T-helper 1 cell treated with Interleukin-12 subunit alpha and Interleukin-12 subunit beta and Interleukin-4 antibody, amounts not matched to agents 30 ng/mL and 1 ng/mL, for 36 hours (primary cell): ENCODE data around the gene CHMP6. TPM values are rescaled to one million over a fixed set of nuclear protein-coding genes. Genes with fewer than 3 reads are reported as not detected.

ENCODE experiments used
- intact Hi-C: fragments of 100-400 bp; cut with micrococcal nuclease; formaldehyde crosslinking; loops from one replicate; pipeline ENCODE4 v1.15.1; 2024
- total RNA-seq: library from RNA; stranded (reverse); gene quantifications from 2 replicates; pipeline ENCODE4 v1.2.3, GENCODE V29; 2022

CHMP6 gene
- total RNA-seq, 1 donor from 2014 or later = 43.0 TPM

DNA sequence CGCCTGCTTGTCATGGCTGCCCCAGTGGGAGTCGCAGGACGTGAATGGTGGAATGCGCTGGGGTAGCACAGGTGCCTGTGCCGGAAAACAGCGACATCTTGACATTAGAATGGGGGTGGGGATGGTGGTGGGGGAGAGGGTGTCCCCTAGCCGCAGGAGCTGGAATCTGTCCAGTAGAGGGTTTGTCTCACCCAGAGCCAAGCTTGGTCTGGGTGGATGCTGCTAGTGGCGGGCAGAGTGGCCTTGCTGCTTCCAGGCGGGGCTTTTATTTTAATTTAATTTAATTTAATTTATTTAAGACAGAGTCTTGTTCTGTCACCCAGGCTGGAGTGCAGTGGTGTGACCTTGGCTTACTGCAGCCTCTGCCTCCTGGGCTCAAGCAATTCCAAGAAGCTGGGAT lies 51.0 kb downstream of the CHMP6 start:
- intact Hi-C loops = no loop called here

DNA sequence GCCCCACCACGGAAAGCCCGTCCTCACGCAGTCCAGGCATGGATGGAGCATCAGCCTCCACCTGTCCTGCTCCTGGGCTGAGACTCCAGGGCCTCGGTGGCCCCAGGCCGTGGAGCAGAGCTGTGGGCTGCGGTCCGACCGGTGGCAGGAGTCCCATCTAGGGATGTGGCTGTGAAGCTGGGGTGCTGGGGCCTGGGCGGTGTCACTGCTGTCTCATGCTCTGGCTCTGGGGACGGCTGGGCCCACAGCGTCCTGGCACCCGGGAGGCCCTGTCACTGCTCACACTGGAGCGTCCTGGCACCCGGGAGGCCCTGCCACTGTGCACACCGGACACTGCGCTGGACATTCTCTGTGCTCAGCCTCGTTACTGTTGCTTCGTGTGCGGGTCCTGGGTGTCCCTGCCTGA lies 51.7 kb downstream of the CHMP6 start:
- intact Hi-C loops = no loop called here

DNA sequence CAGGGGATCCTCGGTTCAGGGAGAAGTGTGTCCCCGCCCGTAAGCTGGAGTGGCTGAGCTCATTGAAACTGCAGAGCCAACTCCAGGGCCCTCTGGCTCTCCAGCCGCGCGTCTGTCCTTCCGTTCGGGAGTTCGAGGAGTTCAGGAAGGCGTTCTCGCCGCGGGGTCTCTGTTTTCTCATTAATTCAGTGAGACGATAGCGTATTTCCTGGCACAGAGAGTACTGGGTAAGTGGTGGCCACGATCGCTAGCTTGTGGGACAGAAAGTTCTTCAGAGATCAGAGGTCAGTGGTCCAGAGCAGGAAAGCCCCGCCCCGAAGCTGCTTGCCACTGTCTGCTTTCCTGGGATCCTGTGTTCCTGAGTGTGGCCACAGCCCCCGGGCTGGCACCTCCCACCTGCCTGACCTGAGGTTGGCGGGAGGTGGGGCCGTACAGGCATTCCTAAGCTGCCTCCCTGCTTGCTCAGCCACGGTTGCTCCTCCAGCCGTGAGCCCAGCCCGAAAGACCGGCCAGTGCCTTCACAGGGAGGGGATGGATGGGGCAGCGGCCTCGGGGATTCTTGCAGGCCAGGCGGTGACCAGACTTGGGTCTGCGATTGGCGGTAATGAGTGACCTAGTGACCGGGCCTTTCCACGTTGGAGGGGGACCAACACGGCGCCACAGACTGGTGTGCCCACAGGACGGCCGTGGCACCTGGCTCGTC lies 52.2 kb downstream of the CHMP6 start:
- intact Hi-C loops = no loop called here

DNA sequence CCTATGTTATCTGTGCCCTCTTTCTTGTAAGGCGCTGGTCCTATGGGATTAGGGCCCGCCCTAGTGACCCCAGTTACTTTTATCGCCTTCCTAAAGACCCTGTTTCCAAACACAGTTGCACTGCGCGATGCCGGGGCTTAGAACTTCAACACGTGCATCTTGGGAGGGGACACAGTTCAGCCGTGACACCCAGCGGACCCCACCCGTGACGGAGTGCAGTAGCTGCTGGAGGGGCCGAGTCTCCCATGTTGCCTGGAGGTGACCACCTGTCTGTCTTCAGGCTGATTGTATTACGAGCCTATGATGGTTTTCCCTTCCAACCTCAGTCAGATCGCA lies 52.8 kb downstream of the CHMP6 start:
- intact Hi-C loops = no loop called here

DNA sequence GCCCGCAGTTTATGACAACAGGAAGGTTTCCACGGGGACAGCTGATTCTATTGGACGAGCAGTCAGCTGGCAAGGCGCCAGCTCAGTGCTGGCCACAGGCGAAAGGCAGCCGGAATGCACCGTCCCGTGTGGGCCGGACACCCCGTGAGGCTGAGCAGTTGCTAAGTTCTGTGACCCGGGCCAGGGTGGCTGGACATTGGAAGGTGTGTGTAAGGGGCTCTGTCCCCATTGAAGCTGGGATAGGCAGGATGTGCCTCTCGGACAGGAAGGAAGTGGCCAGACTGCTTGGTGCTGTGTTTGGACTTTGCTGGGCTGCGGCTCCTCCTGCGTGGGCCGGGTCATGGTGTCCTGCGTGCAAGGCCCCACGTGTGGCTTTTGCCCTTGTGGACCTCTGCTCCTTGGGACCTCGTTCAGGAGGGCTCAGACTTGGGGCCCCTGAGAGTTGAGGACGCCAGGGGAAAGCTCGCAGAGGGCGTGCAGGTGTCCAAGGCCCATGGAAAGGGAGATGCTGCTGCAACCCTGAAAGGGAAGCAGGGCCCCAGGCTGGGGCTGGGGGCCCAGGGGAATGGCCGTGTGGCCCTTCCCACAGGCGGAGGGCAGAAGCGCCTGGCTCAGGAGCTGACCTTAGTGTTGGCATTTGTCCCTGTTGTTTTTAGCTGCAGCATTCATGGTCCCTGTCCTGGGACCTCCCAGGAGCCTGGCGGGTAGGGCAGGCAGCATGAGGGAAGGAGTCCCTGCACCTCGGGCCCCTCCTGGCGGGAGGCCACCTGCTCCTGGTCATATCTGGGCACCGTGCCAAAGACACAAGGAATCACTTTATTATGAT lies 53.3 kb downstream of the CHMP6 start:
- intact Hi-C loops = no loop called here

DNA sequence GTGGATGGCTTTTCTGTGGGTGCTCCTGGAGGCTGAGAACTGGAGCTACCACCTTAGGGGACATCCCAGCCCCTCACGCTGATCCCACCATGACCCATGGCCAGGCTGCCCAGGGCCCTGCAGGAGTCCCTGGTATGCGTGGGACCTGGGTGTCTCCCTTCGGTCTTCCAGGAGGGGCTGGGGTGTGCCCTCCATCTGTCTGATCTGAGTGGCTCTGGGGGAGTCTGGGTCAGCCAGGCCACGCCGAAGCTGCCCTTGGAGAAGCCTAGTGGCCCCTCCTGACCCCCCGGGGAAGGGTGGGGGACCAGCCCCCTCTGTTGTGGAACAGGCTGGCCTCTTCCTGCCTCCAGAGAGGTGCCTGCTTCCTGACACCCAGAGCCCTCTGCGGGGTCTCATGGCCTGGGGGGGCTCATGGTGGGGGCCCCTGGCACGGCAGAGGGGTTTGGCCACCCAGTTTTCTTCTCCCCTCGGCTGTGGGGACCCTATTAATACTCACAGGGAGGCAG lies 54.0 kb downstream of the CHMP6 start:
- intact Hi-C loops = no loop called here

DNA sequence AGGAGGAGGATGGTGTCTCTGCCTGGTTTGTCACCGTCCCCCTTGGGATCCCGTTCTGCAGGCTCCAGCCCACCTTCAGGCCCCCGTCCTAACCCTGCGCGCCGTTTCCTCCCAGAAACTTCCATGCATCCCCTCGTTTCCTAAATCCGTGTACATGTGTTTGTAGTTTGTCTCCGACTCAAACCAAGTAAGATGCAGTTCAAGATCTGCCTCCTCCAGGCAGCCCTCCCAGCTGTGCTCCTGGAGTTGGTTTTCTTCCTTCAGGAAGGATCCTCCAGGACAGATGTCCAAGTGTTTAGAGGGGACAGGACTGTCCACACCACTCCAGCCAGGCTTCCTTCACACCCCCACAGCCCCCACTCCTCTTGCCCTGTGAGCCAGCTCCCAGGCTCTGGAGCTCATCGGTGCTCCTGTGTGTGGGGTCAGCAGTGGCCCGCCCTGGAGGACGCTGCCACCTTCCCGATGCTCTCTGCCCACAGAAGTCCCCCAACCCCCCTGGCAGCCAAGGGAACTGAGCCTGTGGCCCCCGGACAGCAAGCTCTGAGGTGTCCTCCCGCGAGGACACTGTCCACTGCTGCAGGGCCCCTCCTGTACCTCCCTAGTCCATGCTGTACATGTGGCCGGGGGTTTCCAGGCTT lies 54.6 kb downstream of the CHMP6 start:
- intact Hi-C loops = no loop called here

DNA sequence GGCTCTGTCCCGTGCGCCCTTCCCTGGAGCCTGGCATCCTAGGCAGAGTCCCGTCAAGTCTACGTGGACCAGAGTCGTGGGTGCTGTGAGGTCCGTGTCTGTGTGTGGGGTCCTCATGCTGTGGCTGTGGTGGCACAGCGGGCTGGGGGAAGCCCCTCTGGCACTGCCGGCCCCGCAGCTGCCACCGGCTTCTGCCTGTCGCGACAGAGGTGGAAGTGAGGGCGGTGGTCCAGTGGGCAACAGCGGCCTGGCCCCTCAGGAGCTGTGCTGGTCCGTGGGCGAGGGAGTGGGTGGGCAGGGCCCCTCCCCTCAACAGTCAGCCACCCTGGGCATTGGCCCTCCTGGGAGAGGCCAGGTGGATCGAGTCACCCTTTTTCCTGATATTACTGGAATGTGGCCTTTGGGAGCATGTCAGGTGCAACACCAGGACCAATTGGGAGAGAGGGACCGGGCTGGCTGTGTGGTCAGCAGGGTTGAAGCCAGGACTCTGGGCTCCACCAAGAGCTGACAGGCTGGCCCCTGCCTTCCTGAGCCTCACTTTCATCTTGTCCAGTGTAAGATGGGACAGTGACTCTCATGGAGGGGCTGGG lies 55.2 kb downstream of the CHMP6 start:
- intact Hi-C loops = no loop called here

DNA sequence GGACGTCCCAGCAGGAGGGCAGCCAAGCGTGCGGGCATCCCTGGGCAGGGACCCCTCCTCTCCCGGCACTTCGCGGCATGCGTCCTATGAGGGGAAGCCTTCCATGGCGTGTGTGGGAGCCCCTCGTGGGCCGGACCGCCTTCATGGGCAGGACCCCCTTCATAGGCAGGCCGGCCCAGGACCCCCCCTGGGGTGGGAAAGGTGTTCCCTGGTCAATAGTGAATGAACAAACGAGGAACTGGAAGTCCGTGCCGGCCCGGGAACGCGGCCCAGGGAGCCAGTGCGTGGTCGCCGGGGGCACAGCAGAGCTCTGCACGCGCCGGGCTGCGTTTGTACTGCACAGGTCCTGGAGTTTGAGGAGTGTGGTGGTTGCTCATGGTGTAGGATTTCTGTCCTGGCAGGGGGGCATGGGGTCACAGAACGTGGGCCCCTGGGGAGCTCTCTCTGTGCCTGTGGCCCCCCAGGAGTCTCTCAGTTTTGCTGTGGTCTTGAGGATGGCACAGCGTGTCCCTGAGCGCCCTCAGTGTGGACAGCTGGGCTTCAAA lies 57.3 kb downstream of the CHMP6 start:
- intact Hi-C loops = no loop called here

DNA sequence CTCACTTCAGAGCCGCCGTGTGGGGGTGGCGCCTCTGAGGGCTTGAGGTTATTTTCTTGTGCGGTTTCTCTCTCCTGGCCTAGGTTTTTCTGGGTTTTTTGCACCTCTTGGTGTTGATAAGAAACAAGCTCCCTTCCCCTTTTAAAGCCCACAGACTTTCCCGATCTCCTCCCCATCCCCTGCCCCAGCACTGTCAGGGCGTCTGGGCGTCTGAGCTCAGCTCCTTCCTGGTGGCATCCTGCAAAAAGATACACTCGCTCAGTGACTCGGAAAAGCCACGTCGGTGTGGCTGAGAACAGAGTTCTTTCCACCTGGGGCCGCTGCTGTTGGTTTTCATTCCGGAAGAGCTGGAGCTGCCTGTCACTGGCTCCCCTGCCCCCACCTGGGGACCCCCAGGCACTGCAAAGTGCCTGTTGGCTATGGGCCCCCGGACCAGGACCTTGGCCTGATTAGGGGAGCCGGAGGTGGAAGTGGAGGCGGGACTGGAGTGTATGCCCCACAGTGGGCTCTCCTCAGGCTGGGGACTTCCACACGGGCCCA lies 57.8 kb downstream of the CHMP6 start:
- intact Hi-C loops = no loop called here

Other genes with a start within 250 kb of the CHMP6 start
- gene BAIAP2, start 43.3 kb downstream of the CHMP6 start, total RNA-seq = 6.7 and 7.2 TPM in 2 replicates
- gene PVALEF, start 173.7 kb downstream of the CHMP6 start, total RNA-seq = not detected in 2 replicates
- 0.39 and 0.54 TPM in 2 replicates for gene AATK, start 174.4 kb downstream of the CHMP6 start, total RNA-seq
- 10.6 and 13.3 TPM in 2 replicates for gene CEP131, start 231.1 kb downstream of the CHMP6 start, total RNA-seq
- 55.5 and 60.0 TPM in 2 replicates for gene TEPSIN, start 247.2 kb downstream of the CHMP6 start, total RNA-seq
- gene NDUFAF8, start 247.5 kb downstream of the CHMP6 start, total RNA-seq = 47.3 and 49.0 TPM in 2 replicates